Vagina (tissue), 2 donors: ENCODE data around the gene CSNK1E.
"Not testable (repeated sequence)": the region's sequence is repeated elsewhere in the genome, so short reads cannot be mapped to it uniquely, and the experiment has no call there.

Source experiments
- CTCF ChIP-seq, 3 experiments: fragments of 450-650 bp in 2 of 3; fragments of 200-600 bp in 1 of 3; sonication (generic) in 1 of 3; IDR thresholded peaks; one replicate each; pipeline ENCODE4 v1.5.1; 2017 to 2019; ENCODE audit warnings: antibody characterized with exemption in 3 of 3, mild to moderate bottlenecking in 2 of 3, moderate library complexity in 2 of 3
- POLR2A ChIP-seq, 2 donors: fragments of 450-650 bp; IDR thresholded peaks; one replicate each; pipeline ENCODE4 v1.6.1; 2017; ENCODE audit warnings: antibody characterized with exemption in 2 of 2, mild to moderate bottlenecking in 2 of 2, moderate library complexity in 2 of 2

GRCh38 chr22:38360560-38360959, 43.3 kb upstream of the CSNK1E start:
- TF ChIP-seq POLR2A, CTCF (IDR thresholded peaks at IDR 0.05): not testable (repeated sequence)
